HCT116 (cell line): ENCODE results near the gene RPL13A. TPM values are rescaled to one million over a fixed set of nuclear protein-coding genes. Genes with fewer than 3 reads are reported as not detected.

ENCODE experiments used
- ATAC-seq: fragments of 200-7000 bp; cut with Tn5 transposase; 2 replicates; pipeline ENCODE4 v1.9.1; 2020; ENCODE audit warnings: mild to moderate bottlenecking, moderate library complexity
- BruUV-seq: library from RNA; stranded (reverse); fragments of 400-500 nt; replicated peaks from 2 replicates; lab custom pipeline; 2021; lab: Mats Ljungman, UMichigan
- CTCF ChIA-PET: fragments of 300-600 bp; sonication (Branson Sonifier 250); formaldehyde crosslinking; loops from one replicate; lab custom pipeline; 2021; ENCODE audit warnings: antibody characterized with exemption; lab: Charles Lee
- POLR2A ChIA-PET: fragments of 300-600, 350-600 bp; sonication (Branson Sonifier 250); formaldehyde crosslinking; loops from one replicate; lab custom pipeline; 2021; ENCODE audit warnings: antibody characterized with exemption; lab: Charles Lee
- RAD21 ChIA-PET, 2 experiments: fragments of 300-600 bp; sonication (Branson Sonifier 250); formaldehyde crosslinking; loops; one replicate each; lab custom pipeline; 2023; ENCODE audit warnings: low total read pairs in 2 of 2; ENCODE audit not compliant: uncharacterized antibody in 2 of 2, unreplicated experiment in 2 of 2, low non-redundant PET in 1 of 2; lab: Charles Lee
- DNase-seq: peaks from one replicate; pipeline ENCODE4 v3.0.0-alpha.2; 2010; ENCODE audit warnings: low read depth, low spot score
- H2AFZ ChIP-seq: fragments of 200-600 bp; shearing (Covaris generic), sonication (generic); 2 replicates; pipeline ENCODE4 v1.6.1; 2017; ENCODE audit warnings: low read depth, mixed run types, mixed read lengths, antibody characterized with exemption, low read length; ENCODE audit not compliant: poor library complexity, severe bottlenecking
- H3K27ac ChIP-seq: 2 replicates; pipeline ENCODE4 v1.5.1; 2012; ENCODE audit warnings: low read depth, low read length
- H3K27me3 ChIP-seq: fragments of 200-600 bp; sonication (generic); 2 replicates; pipeline ENCODE4 v1.6.1; 2016; ENCODE audit warnings: mixed run types, low read length, mixed read lengths; ENCODE audit not compliant: insufficient read depth
- H3K36me3 ChIP-seq, 2 experiments: fragments of 200-500 bp in 1 of 2; fragments of 200-600 bp in 1 of 2; sonication (Bioruptor generic) in 1 of 2; sonication (generic) in 1 of 2; 2 replicates each; pipeline versions ENCODE4 v1.5.1 to v1.6.1; 2014 to 2016; ENCODE audit warnings: low read length in 2 of 2, inconsistent platforms in 1 of 2, mixed read lengths in 1 of 2, mixed run types in 1 of 2; ENCODE audit not compliant: insufficient read depth in 2 of 2, control insufficient read depth in 1 of 2
- H3K4me1 ChIP-seq, 2 experiments: fragments of 200-600 bp in 1 of 2; sonication (generic) in 1 of 2; 2 replicates each; pipeline versions ENCODE4 v1.5.1 to v1.6.1; 2012 to 2017; ENCODE audit warnings: low read length in 2 of 2, inconsistent platforms in 1 of 2, mild to moderate bottlenecking in 1 of 2, mixed read lengths in 1 of 2, mixed run types in 1 of 2, moderate library complexity in 1 of 2; ENCODE audit not compliant: insufficient read depth in 2 of 2, control insufficient read depth in 1 of 2
- H3K4me2 ChIP-seq: fragments of 200-600 bp; sonication (generic); 2 replicates; pipeline ENCODE4 v1.6.1; 2017; ENCODE audit warnings: mixed run types, low read length, mixed read lengths
- H3K4me3 ChIP-seq, 2 experiments: fragments of 200-600 bp in 1 of 2; sonication (generic) in 1 of 2; replicated peaks in 1 of 2; 2 replicates each; pipeline ENCODE4 v1.5.1; 2011 to 2016; ENCODE audit warnings: low read length in 2 of 2, control low read depth in 1 of 2, low read depth in 1 of 2, mild to moderate bottlenecking in 1 of 2, mixed read lengths in 1 of 2, mixed run types in 1 of 2
- H3K79me2 ChIP-seq: fragments of 200-600 bp; sonication (generic); 2 replicates; pipeline ENCODE4 v1.6.1; 2017; ENCODE audit warnings: mild to moderate bottlenecking, mixed run types, low read length, moderate library complexity, mixed read lengths; ENCODE audit not compliant: insufficient read depth
- H3K9ac ChIP-seq: fragments of 200-600 bp; sonication (generic); 2 replicates; pipeline ENCODE4 v1.6.1; 2016; ENCODE audit warnings: low read length, mixed read lengths
- H3K9me2 ChIP-seq: fragments of 200-600 bp; sonication (generic), shearing (Covaris generic); 2 replicates; pipeline ENCODE4 v1.6.1; 2017; ENCODE audit warnings: mixed run types, mild to moderate bottlenecking, moderate library complexity; ENCODE audit not compliant: insufficient read depth
- H3K9me3 ChIP-seq, 2 experiments: fragments of 200-500 bp in 1 of 2; fragments of 200-600 bp in 1 of 2; sonication (Bioruptor generic) in 1 of 2; sonication (generic) in 1 of 2; 2 replicates each; pipeline ENCODE4 v1.6.1; 2014 to 2017; ENCODE audit warnings: low read length in 2 of 2, mixed read lengths in 2 of 2, inconsistent platforms in 1 of 2, low read depth in 1 of 2, mild to moderate bottlenecking in 1 of 2, mixed run types in 1 of 2, moderate library complexity in 1 of 2; ENCODE audit not compliant: control insufficient read depth in 1 of 2, insufficient read depth in 1 of 2
- H4K20me1 ChIP-seq: fragments of 200-600 bp; sonication (generic), shearing (Covaris generic); 2 replicates; pipeline ENCODE4 v1.6.1; 2017; ENCODE audit warnings: mixed run types, mild to moderate bottlenecking, moderate library complexity; ENCODE audit not compliant: insufficient read depth
- ATF3 ChIP-seq: IDR thresholded peaks from 2 replicates; pipeline ENCODE4 v1.6.1; 2012
- CBX3 ChIP-seq: IDR thresholded peaks from 2 replicates; pipeline ENCODE4 v1.6.1; 2012; ENCODE audit warnings: low read depth
- CEBPB ChIP-seq: IDR thresholded peaks from 2 replicates; pipeline ENCODE4 v1.6.1; 2012; ENCODE audit warnings: low read depth
- CTCF ChIP-seq, 3 experiments: fragments of 200-600 bp in 1 of 3; sonication (generic) in 1 of 3; IDR thresholded peaks in 2 of 3; conservative IDR thresholded peaks in 1 of 3; 2 replicates each; pipeline ENCODE4 v1.5.1; 2012 to 2017; ENCODE audit warnings: low read depth in 2 of 3, low read length in 2 of 3, antibody characterized with exemption in 1 of 3, borderline replicate concordance in 1 of 3, control low read depth in 1 of 3, mild to moderate bottlenecking in 1 of 3, mixed read lengths in 1 of 3, mixed run types in 1 of 3, moderate library complexity in 1 of 3; ENCODE audit not compliant: insufficient read depth in 1 of 3
- EGR1 ChIP-seq: IDR thresholded peaks from 2 replicates; pipeline ENCODE4 v1.6.1; 2012; ENCODE audit warnings: low read depth
- EZH2 ChIP-seq: fragments of 200-600 bp; sonication (generic); IDR thresholded peaks from 2 replicates; pipeline ENCODE4 v1.6.1; 2017; ENCODE audit warnings: antibody characterized with exemption, mixed run types
- EZH2phosphoT487 ChIP-seq: fragments of 200-600 bp; IDR thresholded peaks from 2 replicates; pipeline ENCODE4 v1.6.1; 2018; ENCODE audit warnings: antibody characterized with exemption, borderline replicate concordance
- FOSL1 ChIP-seq: IDR thresholded peaks from 2 replicates; pipeline ENCODE4 v1.6.1; 2012; ENCODE audit warnings: low read depth
- POLR2A ChIP-seq: IDR thresholded peaks from 2 replicates; pipeline ENCODE4 v1.7.0; 2011; ENCODE audit warnings: borderline replicate concordance; ENCODE audit not compliant: insufficient read depth, insufficient read length; ENCODE audit errors: extremely low read depth
- POLR2AphosphoS5 ChIP-seq: IDR thresholded peaks from 2 replicates; pipeline ENCODE4 v1.6.1; 2011; ENCODE audit warnings: mild to moderate bottlenecking, low read depth, low read length, moderate library complexity
- RAD21 ChIP-seq: IDR thresholded peaks from 2 replicates; pipeline ENCODE4 v1.6.1; 2012; ENCODE audit warnings: low read depth, mild to moderate bottlenecking
- REST ChIP-seq: IDR thresholded peaks from 2 replicates; pipeline ENCODE4 v1.6.1; 2012; ENCODE audit warnings: low read depth
- SIN3A ChIP-seq: IDR thresholded peaks from 2 replicates; pipeline ENCODE4 v1.6.1; 2012; ENCODE audit warnings: low read depth
- SP1 ChIP-seq: IDR thresholded peaks from 2 replicates; pipeline ENCODE4 v1.6.1; 2012; ENCODE audit warnings: low read depth
- SRF ChIP-seq: IDR thresholded peaks from 2 replicates; pipeline ENCODE4 v1.6.1; 2012; ENCODE audit warnings: low read depth
- TCF7L2 ChIP-seq: IDR thresholded peaks from 2 replicates; pipeline ENCODE4 v1.7.0; 2011; ENCODE audit warnings: borderline replicate concordance, inconsistent platforms; ENCODE audit not compliant: insufficient read depth, insufficient read length; ENCODE audit errors: extremely low read depth
- ZBTB33 ChIP-seq: IDR thresholded peaks from 2 replicates; pipeline ENCODE4 v1.6.1; 2011; ENCODE audit warnings: mild to moderate bottlenecking, low read length, moderate library complexity; ENCODE audit not compliant: insufficient replicate concordance; ENCODE audit errors: extremely low read depth
- ZFX ChIP-seq: fragments of 450-650 bp; IDR thresholded peaks from 2 replicates; pipeline ENCODE4 v1.6.1; 2017
- ZNF274 ChIP-seq: fragments of 200-500 bp; sonication (Bioruptor generic); IDR thresholded peaks from 2 replicates; pipeline ENCODE4 v1.6.1; 2014; ENCODE audit warnings: mild to moderate bottlenecking, low read depth, low read length, inconsistent platforms
- intact Hi-C: fragments of 100-400 bp; cut with micrococcal nuclease; formaldehyde crosslinking; loops from 2 replicates; pipeline ENCODE4 v1.10.0; 2022
- total RNA-seq: library from RNA; stranded (reverse); gene quantifications from one replicate; pipeline ENCODE4 v1.2.1, GENCODE V29; 2021; ENCODE audit not compliant: unreplicated experiment

The RPL13A gene
- total RNA-seq, 1 experiment from 2014 or later, result 3,719 TPM

GRCh38 chr19:49439836-49440235 lies 47.6 kb upstream of the RPL13A start:
- no peak overlapping the region for H2AFZ ChIP-seq
- H3K9me2 ChIP-seq, result no peaks in the 10 kb centered on the region
- CTCF ChIA-PET, result no interaction called here
- ATAC-seq (no peak), DNase-seq (no peak)
- no peak overlapping the region for H3K27ac ChIP-seq
- RAD21 ChIA-PET, result no interaction called here
- no peaks in the 10 kb centered on the region for H3K36me3 ChIP-seq
- H3K79me2 ChIP-seq, result no peaks in the 10 kb centered on the region
- peaks cover 21% of the 10 kb centered on the region for H3K27me3 ChIP-seq
- POLR2A ChIA-PET, result interaction anchor here (0.8 kb wide), 1 partner anchor 12 kb away, joined by 3 read pairs; no protein-coding TSS in a partner anchor
- no peaks in the 10 kb centered on the region for H3K9me3 ChIP-seq
- H4K20me1 ChIP-seq, result no peaks in the 10 kb centered on the region
- no TSS peak for BruUV-seq
- H3K4me2 ChIP-seq, result no peak overlapping the region
- H3K4me1 ChIP-seq, result peaks cover 7 to 28% of the 10 kb centered on the region in 2 experiments; a peak in 3 of 4 replicates
- TF ChIP-seq EGR1, result no peak
- TF ChIP-seq SP1, result no peak
- no peak for TF ChIP-seq ZFX
- no peak for TF ChIP-seq ZBTB33
- TF ChIP-seq CBX3, result no peak
- no peak for TF ChIP-seq EZH2phosphoT487
- no peak for TF ChIP-seq ATF3
- TF ChIP-seq EZH2, result no peak
- no peak for TF ChIP-seq POLR2AphosphoS5
- no peak for TF ChIP-seq TCF7L2
- no peak for TF ChIP-seq SIN3A
- TF ChIP-seq CEBPB, result no peak
- no peak for TF ChIP-seq POLR2A
- TF ChIP-seq CTCF (IDR thresholded peaks at IDR 0.05 in 2 of 3, conservative IDR thresholded peaks at IDR 0.05 in 1 of 3; ENCODE audit: borderline replicate concordance in 1 of 3, insufficient read depth in 1 of 3, low read depth in 2 of 3, low read length in 2 of 3), result no peak
- no peak for TF ChIP-seq RAD21
- no peak for TF ChIP-seq REST
- TF ChIP-seq FOSL1, result no peak
- no peak for TF ChIP-seq ZNF274
- TF ChIP-seq SRF, result no peak
- intact Hi-C loops, result no loop called here
- no peak overlapping the region for H3K4me3 ChIP-seq
- no peak overlapping the region for H3K9ac ChIP-seq
